GM18873 (cell line): ENCODE data around the gene SORCS1.

Experiments used
- ATAC-seq: cut with Tn5 transposase; IDR thresholded peaks from one replicate; pipeline ENCODE4 v1.9.1; 2021; ENCODE audit warnings: mild to moderate bottlenecking, moderate library complexity, moderate number of reproducible peaks; ENCODE audit not compliant: unreplicated experiment, low FRiP score

Gene SORCS1

DNA sequence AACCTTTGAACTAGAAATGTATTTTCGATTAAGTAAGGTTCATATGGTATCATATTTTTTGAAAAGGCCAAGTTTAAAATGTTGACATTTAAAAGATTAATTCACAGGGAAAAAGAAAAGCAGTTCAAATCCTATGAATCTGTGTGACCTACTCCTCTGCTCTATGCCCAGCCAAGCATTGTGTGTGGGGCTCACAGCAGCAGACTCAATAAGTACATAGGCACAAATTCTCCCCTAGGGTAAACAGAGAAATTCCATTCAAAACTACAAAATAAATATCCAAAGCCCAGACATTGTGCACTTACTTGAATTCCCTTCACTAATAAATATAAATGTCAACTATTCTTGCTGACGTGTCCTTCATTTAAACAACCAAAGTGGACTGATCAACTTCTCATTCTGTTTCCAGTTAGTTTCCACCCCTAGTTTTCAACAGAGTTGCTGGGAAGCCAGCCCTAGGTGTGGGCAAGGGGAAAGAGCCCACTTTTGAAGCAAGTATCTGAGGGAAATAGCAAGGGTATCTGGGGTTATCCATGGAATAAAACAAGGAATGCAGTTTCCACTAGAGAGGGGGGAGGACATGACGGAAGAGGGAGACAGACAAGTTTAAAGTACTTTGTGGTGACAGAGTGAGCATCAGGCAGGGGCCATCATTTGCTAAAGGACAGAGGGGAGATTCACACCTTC is 533.3 kb downstream of the SORCS1 start:
- ATAC-seq, result no peak

DNA sequence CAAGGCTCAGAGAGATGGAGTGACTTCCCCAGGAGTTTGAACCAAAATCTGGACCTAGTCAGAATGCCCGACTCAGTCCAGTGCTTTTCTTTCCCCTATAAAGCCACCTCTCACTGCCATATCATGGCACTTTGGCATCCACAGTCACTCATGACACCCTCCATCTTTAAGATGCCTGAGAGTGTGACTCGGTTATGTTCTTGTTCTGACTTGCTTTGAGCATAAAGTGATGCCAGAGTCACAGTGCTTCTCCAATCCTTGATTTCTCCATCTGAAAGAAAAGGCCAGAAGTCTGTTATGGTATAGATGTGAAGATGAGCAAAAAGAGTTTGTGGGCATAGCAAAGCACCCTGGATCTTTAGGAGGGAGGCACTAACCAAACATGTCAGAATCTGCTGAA is 538.1 kb downstream of the SORCS1 start:
- ATAC-seq, result no peak

DNA sequence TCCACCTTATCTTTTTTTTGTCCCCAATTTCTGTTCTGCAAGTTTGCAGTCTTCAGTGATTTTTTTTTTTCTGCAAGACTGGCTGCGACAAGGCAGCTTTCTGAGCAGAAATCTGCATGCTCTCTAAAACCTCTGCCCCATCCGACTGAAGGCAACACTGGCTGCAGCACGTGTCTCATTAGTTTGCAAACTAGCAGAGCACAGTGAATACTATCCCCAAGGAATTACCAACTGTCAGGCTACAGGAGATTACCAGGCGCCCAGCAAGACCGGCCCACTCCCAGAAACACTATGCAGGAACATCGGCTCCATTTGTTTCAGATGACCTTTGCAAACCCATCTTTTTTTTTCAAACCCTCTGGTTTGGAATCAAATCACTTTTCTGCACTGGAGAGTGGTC is 538.8 kb downstream of the SORCS1 start:
- no peak for ATAC-seq

DNA sequence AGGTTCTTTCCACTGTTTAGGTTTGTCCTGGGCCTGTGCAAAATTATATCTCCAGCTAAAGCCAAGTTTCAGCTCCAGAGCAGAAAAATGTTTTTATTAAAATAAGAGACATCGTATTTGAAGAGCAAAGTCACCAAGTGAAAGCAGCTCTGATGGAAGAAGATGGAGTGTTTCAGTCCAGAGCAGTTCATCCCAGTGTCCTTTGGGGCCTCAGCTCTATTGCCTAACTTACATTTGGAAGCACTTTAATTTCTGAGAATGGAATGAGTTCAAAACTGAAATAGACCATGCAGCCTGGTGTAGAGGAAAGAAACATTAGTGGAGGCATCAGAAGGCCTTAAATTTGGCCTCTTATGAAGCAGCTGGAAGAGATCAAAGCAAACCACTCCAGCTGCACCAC is 545.2 kb downstream of the SORCS1 start:
- ATAC-seq, result no peak

DNA sequence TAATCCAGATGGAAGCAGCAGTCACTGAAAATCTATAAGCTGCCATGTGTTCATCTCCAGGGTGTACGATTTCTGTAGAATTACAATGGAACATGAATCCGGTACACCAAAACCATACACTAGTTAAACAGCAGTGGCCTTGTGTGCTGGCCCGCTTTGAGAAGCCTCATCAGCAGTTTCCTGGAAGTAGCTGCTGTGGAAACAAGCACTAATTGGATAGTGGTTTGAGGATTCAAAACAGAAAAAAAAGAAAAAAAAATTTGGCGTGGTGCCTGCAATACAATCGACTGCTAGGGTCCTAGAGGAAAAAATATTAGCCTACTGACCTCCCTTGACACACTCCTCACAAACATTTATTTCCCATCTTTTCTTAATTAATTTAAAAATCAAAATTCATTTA is 545.9 kb downstream of the SORCS1 start:
- no peak for ATAC-seq

DNA sequence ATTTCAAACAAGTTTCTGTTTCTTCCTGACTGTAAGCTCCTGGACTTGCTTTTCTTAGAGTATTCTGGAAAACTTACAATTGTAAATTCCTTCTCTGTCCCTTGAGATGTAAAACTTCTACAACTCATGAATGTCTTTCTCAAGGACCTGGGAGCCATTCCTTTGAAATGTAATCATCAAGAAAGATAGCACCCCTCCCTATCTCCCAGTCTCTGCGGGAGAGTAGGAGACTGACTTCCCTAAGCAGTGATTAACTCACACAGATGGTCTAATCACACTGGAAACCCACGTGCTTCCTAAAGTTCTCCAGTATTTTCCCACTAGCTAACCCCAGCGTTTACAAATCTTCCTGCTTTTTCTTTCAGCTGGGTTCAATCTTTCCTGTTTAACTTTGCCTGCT is 549.4 kb downstream of the SORCS1 start:
- no peak for ATAC-seq

DNA sequence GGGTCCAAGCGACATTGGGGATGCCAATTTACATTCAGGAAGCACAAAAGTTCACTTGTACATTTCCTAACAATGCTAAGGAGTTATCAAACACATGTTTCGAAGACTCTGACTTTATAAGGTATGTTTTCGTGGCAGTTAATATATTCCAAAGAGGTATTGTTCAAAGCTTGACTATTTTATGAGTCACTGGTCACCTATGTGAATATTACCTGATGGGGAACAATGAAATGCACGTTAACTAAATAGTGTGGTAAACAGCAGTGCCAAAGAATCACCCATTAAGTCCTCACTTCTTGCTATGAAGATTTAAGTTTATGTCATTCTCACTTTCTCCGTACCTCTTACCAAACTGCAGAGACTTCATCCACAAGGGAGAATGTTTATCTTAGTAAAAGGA is 550.2 kb downstream of the SORCS1 start:
- ATAC-seq, result no peak

DNA sequence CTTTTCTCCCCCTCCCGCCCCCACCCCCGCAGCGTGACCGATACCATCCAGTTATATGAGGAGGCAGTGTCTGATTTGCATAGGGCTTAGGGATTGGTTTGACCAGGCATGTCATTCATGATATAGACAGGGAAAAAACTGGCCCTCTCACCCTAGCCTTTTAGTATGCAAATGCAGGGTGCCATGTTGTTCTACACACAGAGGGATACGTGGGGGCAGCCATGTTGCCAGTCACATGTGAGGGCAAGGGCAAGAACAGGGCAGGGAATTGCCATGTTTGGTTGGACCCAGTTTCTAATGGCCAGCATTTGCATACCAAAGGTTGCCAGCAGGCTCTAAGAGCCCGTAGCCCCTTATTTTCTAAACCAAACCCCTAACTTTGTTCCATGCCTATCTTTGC is 552.1 kb downstream of the SORCS1 start:
- ATAC-seq, result no peak

DNA sequence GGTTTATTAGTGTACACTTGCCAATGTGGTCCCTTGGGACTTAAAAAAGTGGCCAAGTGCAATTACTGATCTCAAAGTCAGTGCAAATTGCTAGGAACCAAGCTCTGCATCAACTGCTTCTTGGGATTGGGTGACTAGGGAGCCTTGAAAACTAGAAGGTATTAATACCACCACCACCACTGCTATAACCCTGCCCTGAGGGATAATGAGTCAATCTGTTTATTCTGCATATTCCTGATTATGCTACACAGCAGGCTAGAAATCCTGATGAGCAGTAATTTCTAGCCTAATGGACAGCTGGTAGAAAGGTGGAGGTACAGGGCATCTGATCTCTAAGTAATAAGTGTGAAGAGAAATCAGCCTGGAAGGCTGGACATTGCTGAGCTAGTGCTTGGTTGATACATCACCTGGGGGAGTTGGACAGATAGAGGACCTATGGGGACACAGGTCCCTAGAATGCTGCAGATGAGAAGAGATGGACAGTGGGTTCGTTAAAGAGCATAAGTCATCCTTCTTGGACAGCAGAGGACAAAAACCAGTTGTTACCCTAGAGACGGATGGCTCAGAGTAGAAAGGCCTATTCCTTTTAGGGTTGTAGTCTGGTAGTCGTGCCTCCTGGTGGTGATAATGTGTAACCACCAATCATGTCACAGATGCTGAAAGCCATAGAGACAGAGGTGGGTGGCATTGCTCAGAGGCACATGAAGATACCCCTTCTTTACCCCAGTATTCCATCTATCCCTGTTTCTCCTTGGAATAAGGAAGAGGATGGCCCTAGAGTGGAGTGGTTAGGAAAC is 554.8 kb downstream of the SORCS1 start:
- no peak for ATAC-seq

DNA sequence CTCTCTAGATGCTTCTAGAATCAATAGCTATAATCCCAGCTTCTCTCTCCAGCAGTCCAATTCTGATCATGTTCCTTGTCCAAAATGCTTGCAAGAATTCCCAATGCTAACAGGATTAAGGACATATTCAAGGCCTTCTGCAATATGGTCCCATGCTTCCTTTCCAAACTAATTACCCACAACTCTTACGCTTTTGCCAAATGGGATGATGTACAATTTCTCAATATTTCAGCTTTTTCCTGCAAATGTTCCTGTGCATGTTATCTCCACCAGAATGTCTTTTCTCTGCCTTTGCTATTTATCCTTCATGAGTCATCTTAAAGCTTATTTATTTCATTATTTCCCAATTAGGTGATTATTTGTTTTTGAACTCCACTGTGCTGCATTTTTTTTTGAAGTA is 556.4 kb downstream of the SORCS1 start:
- no peak for ATAC-seq

DNA sequence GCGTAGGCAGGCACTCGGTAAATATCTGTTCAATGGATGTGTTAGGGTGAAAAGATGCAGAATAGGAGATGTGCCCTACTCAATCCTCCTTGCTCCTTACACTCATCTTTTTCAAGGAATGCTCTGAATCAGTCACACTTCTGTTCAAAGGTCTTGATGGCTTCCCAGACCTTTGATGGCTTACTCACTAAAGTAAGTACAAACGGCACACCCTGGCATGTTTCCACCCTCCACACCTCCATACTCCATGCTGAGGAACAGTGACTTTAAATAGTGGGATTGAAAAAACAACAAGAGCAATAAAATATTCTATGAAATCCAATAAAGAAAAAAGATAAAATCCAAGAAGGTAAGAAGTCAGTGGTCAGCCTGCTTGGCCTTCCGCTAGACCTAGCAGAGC is 569.2 kb downstream of the SORCS1 start:
- no peak for ATAC-seq

DNA sequence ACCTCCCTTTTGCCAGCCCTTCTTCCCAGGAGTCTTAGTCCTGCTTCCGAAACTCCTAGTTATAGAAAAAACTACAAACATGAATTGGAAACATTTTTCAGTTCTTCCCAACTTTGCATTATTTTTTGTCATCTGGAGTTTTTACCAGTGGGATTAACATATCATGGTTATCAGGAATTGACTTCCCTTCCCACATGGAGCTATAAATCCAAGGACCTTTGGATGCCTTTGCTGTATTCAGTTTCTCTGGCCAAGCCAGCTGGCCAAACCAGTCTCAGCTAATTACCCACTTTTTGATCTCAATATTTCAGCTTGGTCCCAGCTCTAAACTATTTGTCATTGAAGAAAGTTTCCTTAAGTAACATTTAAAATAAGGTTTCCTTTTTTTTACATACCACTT is 570.6 kb downstream of the SORCS1 start:
- no peak for ATAC-seq

DNA sequence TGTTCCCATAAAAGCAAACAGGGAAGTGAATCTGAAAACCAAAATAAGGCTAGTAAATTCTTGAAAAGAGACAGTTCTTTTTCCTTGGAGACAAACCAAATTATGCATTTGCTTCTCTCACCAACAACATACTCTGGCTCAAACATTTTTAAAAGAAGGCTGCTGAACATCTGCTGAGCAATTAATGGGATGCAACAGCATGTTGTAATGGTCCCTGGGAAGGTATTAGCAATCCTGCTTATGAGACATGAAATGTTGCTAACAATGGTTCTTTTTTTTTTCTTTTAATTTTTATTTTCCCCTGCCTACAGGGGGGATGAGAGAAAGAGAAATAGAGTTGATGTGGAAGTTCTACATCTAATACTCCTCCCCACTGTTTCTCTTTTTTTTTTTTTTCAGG is 572.1 kb downstream of the SORCS1 start:
- ATAC-seq, result no peak

DNA sequence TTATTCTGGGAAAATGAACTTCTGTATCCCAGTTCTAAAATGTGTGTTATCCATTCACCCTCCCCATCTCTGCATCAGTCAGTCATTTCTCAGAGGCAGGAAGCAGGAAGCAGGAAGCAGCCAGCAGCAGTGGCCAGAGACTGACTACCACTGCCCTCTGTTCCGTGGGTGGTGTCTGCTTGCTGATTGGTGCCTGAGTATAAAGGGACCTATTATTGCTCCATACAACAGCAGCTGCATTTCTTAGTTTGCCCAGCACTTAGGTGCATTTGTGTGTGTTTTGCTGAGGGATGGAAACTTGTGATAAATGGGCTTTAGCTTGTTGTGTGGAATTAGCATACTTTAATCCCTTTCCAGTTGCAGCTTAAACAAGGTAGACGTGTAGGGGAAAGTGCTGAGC is 582.2 kb downstream of the SORCS1 start:
- ATAC-seq, result no peak

DNA sequence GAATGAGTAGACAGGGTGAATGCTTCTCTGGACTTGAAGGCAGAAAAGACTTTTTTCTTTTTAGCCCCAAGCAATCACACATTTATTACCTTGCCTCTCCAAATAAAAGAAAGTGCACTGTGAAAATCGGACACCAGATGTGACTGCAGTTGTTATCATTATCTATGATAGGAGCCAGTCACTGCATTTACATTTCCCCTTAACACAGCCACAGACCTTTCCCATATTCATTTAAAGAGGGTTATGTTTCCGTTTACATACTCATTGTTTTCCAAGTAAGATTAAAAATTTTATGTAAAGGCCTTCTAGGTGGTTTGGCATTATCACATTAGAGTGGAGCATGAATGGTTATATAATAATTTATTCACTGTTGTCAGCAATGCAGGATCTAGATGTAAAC is 586.8 kb downstream of the SORCS1 start:
- ATAC-seq, result no peak

DNA sequence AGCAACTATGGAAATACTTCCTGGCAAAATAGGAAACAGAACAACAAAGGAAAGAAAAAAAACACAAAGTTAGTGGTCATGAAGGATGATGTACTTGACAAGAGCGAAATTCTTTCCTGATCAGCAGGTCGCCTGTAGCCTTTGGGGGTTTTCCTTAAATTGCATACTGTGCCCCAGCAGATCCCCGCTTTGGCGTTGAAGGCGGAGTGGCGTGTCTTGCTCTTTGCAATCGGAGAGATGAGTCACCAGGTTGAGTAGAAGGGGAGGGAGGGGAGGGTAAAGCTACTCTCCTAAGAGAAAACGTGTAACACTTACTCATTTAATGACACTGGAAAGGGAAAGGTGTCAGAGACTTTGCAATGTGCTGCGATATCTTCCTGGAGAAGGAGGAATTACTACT is 587.2 kb downstream of the SORCS1 start:
- no peak for ATAC-seq

DNA sequence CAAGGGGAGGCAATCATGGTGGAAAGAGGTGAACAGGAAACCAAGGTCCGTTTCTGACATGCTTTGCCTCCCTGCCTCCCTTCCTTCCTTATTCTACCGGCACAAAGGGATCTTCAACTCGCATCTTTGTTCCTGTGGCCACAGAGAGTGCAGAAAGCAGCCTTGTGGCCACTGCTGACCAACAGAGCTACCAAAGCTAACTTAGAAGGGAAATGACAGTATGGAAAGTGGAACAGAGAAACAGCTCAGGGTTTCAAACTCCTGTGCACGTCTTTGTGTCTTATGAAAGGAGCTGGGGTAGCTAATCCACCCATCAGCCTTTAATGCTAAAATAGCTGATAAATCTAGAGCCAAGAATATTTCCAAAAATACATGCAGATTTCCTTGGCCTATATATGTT is 588.0 kb downstream of the SORCS1 start:
- no peak for ATAC-seq

DNA sequence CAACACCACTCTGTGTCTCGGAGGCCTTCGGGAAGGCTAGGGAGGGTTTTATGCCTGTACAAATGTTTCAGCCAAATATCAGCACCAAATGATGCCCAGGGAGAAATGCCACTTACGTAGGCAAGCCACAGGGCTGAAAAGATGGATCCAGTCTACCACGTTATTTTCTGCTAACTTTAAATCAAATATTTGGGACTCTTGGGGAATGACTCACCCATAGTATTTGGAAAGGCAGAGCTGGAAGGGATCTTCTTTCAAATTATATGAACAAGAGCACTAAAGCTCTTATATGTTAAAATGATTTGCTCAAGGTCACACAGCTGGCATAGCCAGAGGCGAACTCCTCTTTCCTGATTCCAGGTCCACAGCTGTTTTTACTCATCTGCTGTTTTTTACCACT is 591.4 kb downstream of the SORCS1 start:
- ATAC-seq, result no peak

DNA sequence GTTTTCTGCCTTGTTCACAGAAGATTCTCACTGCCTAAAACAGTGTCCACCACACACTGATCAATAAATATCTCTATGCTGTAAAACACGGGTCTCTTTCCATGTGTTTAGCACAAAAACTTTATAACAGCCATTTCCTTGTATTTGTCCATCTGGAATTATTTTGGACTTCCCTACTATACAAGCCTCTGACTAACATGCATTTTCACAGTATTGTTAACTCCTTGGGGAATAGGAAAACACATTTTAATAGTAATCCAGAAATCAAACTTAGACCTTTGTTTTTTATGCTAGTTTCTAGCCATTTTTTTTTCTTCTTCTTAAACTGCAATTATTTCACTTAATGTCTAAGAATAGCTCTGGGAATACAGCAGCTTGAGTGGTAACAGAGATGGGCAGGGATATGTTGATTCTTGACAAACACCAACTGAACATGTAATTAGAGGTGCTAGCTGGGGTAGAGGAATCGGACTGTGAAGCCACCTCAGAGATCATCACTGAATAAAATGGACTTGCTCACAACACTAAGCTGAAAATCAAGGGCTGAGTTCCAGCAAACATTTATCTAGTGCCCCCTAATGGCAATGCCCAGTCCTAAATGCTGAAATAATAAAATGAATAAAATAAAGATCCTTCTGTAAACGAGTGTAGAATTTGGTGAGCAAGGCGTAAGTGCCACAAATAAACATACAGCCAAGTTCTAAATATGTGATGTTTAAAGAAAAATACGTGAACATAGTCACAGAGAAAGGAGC is 593.1 kb downstream of the SORCS1 start:
- ATAC-seq, result no peak

DNA sequence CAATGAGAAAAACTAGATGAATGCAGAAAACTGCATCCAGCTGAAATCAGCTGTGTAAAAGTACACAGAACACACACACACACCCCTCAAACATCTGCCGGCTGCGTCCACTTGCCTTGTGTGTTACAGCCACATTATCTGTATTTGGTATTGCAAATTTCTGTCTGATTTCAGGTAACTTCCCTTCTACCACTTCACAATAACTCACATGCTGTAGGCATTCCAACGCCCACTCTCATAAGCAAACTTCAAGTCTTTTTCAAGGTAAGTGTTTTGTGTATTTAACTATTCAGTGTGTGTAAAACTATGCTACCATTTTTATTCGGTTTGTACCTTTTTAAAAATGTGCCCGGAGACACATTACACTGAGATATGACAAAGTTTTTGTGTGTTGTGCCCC is 594.2 kb downstream of the SORCS1 start:
- no peak for ATAC-seq

DNA sequence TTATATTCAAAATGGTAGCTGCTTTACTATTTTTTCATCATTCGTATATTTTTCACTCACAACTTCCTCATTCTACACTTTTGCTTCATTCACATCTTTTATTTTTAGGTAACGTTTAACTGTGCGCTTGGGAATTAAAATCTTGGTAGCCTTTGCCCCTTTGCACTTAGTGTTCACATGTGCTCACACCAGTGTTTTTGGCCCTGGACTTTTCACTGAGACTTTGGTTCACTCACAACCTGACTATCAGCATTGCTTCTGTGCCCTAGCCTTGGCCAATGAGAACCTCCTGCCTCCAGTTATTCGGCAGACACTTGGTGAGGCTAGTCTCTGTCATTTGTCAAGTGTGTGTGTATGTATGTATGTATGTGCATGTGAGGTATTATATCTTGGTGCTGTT is 596.9 kb downstream of the SORCS1 start:
- ATAC-seq, result no peak

DNA sequence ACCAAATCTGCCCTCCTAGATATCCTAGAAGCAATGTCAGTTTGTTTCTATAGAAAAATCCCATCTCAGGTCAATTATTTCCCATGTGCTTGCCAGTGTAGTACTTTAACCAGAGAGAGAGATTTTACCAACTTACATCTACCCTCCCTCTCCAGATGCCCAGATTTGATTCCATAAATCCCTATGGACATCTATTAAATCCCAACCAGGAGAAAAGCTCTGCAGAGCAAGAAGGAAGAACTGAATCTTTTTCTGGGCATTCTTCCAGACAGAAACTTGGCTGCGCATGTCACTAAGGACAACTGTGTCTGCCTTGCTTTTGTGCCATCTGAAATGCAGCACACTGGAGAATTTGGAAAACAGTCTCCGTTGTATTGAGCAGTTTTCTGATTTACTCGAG is 597.6 kb downstream of the SORCS1 start:
- no peak for ATAC-seq
